ENCODE measurements around the gene FTO. TPM values are rescaled to one million over a fixed set of nuclear protein-coding genes. Genes with fewer than 3 reads are reported as not detected.

FTO gene
- total RNA-seq, 1 donor from 2014 or later, result 106 TPM

DNA sequence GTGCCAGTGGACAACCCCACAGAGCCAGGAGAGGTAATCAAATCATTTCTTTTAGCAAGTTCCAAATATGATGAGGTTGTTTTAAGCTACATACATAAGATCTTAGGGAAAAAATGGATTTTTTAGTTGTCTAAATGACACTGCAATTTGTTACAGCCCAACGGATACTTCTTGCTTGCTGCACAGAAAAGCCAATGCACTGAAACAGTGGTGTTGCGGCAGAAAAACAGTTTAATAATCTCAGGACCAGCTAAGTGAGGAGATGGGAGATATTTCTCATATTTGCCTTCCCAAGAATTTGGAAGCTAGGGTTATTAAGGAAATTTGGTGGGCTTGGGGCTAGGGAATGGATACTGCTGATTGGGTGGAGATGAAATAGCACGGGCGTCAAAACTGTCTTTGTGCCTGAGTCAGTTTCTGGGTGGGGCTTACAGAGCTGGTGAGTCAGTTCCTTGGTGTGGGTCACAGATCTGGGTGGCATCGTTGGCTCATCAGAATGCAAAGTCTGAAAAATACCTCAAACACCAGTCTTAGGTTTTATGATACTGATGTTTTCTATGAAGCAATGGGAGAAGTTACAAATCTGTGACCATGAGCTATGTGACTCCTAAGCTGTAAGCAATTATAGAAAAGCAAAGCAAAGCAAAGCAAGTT, 327.3 kb downstream of the FTO start:
- TF ChIP-seq, protein P1, sequence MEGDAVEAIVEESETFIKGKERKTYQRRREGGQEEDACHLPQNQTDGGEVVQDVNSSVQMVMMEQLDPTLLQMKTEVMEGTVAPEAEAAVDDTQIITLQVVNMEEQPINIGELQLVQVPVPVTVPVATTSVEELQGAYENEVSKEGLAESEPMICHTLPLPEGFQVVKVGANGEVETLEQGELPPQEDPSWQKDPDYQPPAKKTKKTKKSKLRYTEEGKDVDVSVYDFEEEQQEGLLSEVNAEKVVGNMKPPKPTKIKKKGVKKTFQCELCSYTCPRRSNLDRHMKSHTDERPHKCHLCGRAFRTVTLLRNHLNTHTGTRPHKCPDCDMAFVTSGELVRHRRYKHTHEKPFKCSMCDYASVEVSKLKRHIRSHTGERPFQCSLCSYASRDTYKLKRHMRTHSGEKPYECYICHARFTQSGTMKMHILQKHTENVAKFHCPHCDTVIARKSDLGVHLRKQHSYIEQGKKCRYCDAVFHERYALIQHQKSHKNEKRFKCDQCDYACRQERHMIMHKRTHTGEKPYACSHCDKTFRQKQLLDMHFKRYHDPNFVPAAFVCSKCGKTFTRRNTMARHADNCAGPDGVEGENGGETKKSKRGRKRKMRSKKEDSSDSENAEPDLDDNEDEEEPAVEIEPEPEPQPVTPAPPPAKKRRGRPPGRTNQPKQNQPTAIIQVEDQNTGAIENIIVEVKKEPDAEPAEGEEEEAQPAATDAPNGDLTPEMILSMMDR (IDR thresholded peaks at IDR 0.05; ENCODE audit: partially characterized antibody, unreplicated experiment), result no peak
- no peak for DNase-seq
- Mint-ChIP-seq H3K4me3 (ENCODE audit: unreplicated experiment) (no peak overlapping the region), H3K9me3 (ENCODE audit: unreplicated experiment) (peaks cover 1% of the 10 kb centered on the region), H3K27me3 (ENCODE audit: unreplicated experiment) (no peaks in the 10 kb centered on the region), H3K27ac (ENCODE audit: unreplicated experiment) (no peak overlapping the region), H3K4me1 (ENCODE audit: low read depth, unreplicated experiment) (peaks cover 16% of the 10 kb centered on the region), H3K36me3 (ENCODE audit: unreplicated experiment) (peaks cover 11% of the 10 kb centered on the region)

DNA sequence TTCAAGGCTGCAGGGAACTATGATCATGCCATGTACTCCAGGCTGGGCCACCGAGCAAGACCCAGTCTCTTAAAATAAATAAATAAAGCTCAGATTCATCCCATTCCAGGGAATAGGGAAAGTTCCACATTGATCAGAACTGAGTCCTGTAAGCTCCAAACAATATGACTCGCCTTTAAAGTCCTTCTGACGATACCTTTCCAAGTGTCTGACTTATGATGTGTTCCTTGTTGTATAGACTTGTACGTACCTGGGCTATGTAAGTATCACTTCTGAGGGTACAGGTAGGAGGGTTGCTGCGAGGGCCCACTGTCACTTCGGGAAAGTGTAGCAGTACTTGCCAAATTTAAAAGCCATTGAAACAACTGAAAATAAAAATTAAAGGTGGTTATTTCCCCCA, 329.8 kb downstream of the FTO start:
- Mint-ChIP-seq H3K27me3 (ENCODE audit: unreplicated experiment) (no peaks in the 10 kb centered on the region), H3K27ac (ENCODE audit: unreplicated experiment) (no peak overlapping the region), H3K4me3 (ENCODE audit: unreplicated experiment) (no peak overlapping the region), H3K36me3 (ENCODE audit: unreplicated experiment) (peaks cover 8% of the 10 kb centered on the region), H3K9me3 (ENCODE audit: unreplicated experiment) (peaks cover 1% of the 10 kb centered on the region), H3K4me1 (ENCODE audit: low read depth, unreplicated experiment) (no peaks in the 10 kb centered on the region)
- TF ChIP-seq, protein P1 (IDR thresholded peaks at IDR 0.05; ENCODE audit: partially characterized antibody, unreplicated experiment), result no peak
- no peak for DNase-seq

DNA sequence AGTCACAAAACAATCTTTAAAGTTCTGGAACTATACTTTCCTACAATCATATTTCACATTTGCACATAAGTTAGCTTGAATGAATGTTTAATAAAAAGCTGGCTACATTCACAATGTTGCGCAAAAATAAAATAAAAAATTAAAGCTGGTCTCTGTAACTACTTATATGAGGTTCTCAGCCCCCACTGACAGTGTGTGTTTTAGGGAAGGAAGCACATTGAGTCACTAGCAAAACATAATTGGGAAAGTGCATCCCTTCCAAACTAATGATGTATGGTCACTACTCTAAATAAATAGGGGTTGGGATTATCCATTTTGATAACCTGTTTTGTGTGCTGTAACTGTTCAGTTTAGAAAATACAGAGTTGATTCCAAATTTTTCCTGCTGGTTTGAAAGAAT, 330.7 kb downstream of the FTO start:
- H3K27me3 Mint-ChIP-seq (ENCODE audit: unreplicated experiment), result no peaks in the 10 kb centered on the region
- TF ChIP-seq, protein P1 (IDR thresholded peaks at IDR 0.05; ENCODE audit: partially characterized antibody, unreplicated experiment), result no peak
- no peak overlapping the region for H3K4me3 Mint-ChIP-seq (ENCODE audit: unreplicated experiment)
- no peaks in the 10 kb centered on the region for H3K4me1 Mint-ChIP-seq (ENCODE audit: low read depth, unreplicated experiment)
- no peak for DNase-seq
- no peak overlapping the region for H3K27ac Mint-ChIP-seq (ENCODE audit: unreplicated experiment)
- peaks cover 8% of the 10 kb centered on the region for H3K36me3 Mint-ChIP-seq (ENCODE audit: unreplicated experiment)
- H3K9me3 Mint-ChIP-seq (ENCODE audit: unreplicated experiment), result peaks cover 1% of the 10 kb centered on the region

DNA sequence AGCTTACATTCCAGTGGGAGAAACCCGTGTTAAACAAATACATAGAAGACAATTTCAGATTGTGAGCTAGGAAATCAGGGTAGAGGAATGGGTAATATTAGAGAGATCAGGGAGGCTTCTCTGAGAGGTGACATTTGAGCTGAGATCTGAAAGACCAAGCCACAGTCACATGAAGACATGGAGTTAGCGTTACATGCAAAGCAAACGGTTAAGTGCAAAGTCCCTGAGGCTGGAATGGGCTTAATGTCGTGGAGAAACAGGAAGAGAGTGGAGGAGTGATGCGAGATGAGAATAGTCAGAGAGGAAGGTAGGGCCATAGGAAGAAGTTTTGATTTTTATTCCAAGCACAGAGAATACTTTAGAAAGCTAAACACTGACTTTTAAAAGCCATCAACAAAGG, 336.5 kb downstream of the FTO start:
- Mint-ChIP-seq H3K27ac (ENCODE audit: unreplicated experiment) (no peak overlapping the region), H3K27me3 (ENCODE audit: unreplicated experiment) (no peaks in the 10 kb centered on the region), H3K36me3 (ENCODE audit: unreplicated experiment) (peaks cover 5% of the 10 kb centered on the region), H3K4me1 (ENCODE audit: low read depth, unreplicated experiment) (no peaks in the 10 kb centered on the region), H3K4me3 (ENCODE audit: unreplicated experiment) (no peak overlapping the region), H3K9me3 (ENCODE audit: unreplicated experiment) (no peaks in the 10 kb centered on the region)
- DNase-seq, result no peak
- TF ChIP-seq, protein P1 (IDR thresholded peaks at IDR 0.05; ENCODE audit: partially characterized antibody, unreplicated experiment), result no peak

- Mint-ChIP-seq H3K27me3 (ENCODE audit: unreplicated experiment) (no peaks in the 10 kb centered on the region), H3K27ac (ENCODE audit: unreplicated experiment) (no peak overlapping the region), H3K4me3 (ENCODE audit: unreplicated experiment) (no peak overlapping the region), H3K4me1 (ENCODE audit: low read depth, unreplicated experiment) (no peaks in the 10 kb centered on the region), H3K36me3 (ENCODE audit: unreplicated experiment) (peaks cover 5% of the 10 kb centered on the region), H3K9me3 (ENCODE audit: unreplicated experiment) (no peaks in the 10 kb centered on the region)
- no peak for DNase-seq
- TF ChIP-seq, protein P1 (IDR thresholded peaks at IDR 0.05; ENCODE audit: partially characterized antibody, unreplicated experiment), result no peak
These were observed 337.0 kb downstream of the FTO start for GRCh38 chr16:54040975-54041374.
